NT2/D1 (cell line): ENCODE data around the gene PRKAG3.

Experiments
- SUZ12 ChIP-seq: IDR thresholded peaks from 2 replicates; pipeline ENCODE4 v1.6.1; 2011; ENCODE audit not compliant: insufficient read length, insufficient read depth; ENCODE audit errors: extremely low read depth
- YY1 ChIP-seq: IDR thresholded peaks from 2 replicates; pipeline ENCODE4 v1.6.1; 2011; ENCODE audit not compliant: insufficient read length, insufficient read depth
- ZNF274 ChIP-seq: IDR thresholded peaks from 2 replicates; pipeline ENCODE4 v1.6.1; 2011; ENCODE audit warnings: mild to moderate bottlenecking, low read depth, low read length

- TF ChIP-seq ZNF274, result no peak
- TF ChIP-seq SUZ12, result no peak
- TF ChIP-seq YY1, result no peak
Observed at GRCh38 chr2:218804817-218805216, 26.8 kb downstream of the PRKAG3 start.
